Upper lobe of left lung (tissue), 6 donors: Measurements from ENCODE around the gene ACSL1. TPM values are rescaled to one million over a fixed set of nuclear protein-coding genes. Genes with fewer than 3 reads are reported as not detected.

ENCODE experiments used
- ATAC-seq, 2 donors: fragments of 200-7000 bp; cut with Tn5 transposase; one replicate each; pipeline ENCODE4 v1.9.1; 2022; ENCODE audit warnings: mild to moderate bottlenecking in 2 of 2, moderate library complexity in 2 of 2; ENCODE audit not compliant: low FRiP score in 2 of 2
- DNase-seq, 2 donors: peaks; one replicate each; pipeline ENCODE4 v3.0.0-alpha.2; 2019 to 2020
- H3K27ac ChIP-seq, 4 donors: fragments of 200-600 bp; sonication (generic); one replicate each; pipeline ENCODE4 v1.5.1; 2016 to 2019
- H3K27me3 ChIP-seq, 4 donors: fragments of 200-600 bp; sonication (generic); one replicate each; pipeline ENCODE4 v1.5.1; 2017 to 2019
- H3K36me3 ChIP-seq, 4 donors: fragments of 200-600 bp; sonication (generic); one replicate each; pipeline ENCODE4 v1.5.1; 2016 to 2019
- H3K4me1 ChIP-seq, 4 donors: fragments of 200-600 bp; sonication (generic); one replicate each; pipeline ENCODE4 v1.5.1; 2018 to 2019
- H3K4me3 ChIP-seq, 4 donors: fragments of 200-600 bp; sonication (generic); one replicate each; pipeline ENCODE4 v1.5.1; 2017 to 2019; ENCODE audit warnings: mild to moderate bottlenecking in 2 of 4, moderate library complexity in 1 of 4
- H3K9me3 ChIP-seq, 4 donors: fragments of 200-600 bp; sonication (generic); one replicate each; pipeline ENCODE4 v1.5.1; 2018 to 2019
- EP300 ChIP-seq, 4 donors: sonication (generic); formaldehyde crosslinking; IDR thresholded peaks; one replicate each; pipeline ENCODE4 v1.5.1; 2017; ENCODE audit warnings: antibody characterized with exemption in 4 of 4, control low read depth in 2 of 4
- POLR2A ChIP-seq, 4 donors: fragments of 450-650 bp; IDR thresholded peaks; one replicate each; pipeline ENCODE4 v1.5.1; 2016 to 2017; ENCODE audit warnings: antibody characterized with exemption in 4 of 4, mild to moderate bottlenecking in 2 of 4
- POLR2AphosphoS5 ChIP-seq, 2 donors: sonication (generic); formaldehyde crosslinking; IDR thresholded peaks; one replicate each; pipeline ENCODE4 v1.5.1; 2017; ENCODE audit warnings: antibody characterized with exemption in 2 of 2
- WGBS, 2 donors: methylation state at CpG; one replicate each; pipeline ENCODE4 v1.1.5; 2017 to 2018; 5-methylcytosine and 5-hydroxymethylcytosine counted together
- total RNA-seq, 6 donors: library from RNA; depleted of rRNA in 4 of 6; stranded (reverse); fragments of >200 nt in 4 of 6; gene quantifications; one replicate each; pipeline versions ENCODE4 v1.1.0 to v1.2.1, GENCODE V29; 2016 to 2021
- TF ChIP-seq, protein P1 (sequence below), 6 experiments: fragments of 450-650 bp in 4 of 6; fragments of 200-600 bp in 2 of 6; sonication (generic) in 2 of 6; IDR thresholded peaks; one replicate each; pipeline ENCODE4 v1.5.1; 2016 to 2019; ENCODE audit warnings: antibody characterized with exemption in 6 of 6
- donor health status: DM: no; HTN: no; CAD: no; lungs with moderate emphysema.
- donor health status: DM: no; HTN: yes; CAD: no; lungs with severe emphysema.

ACSL1 gene
- total RNA-seq, 6 donors from 2014 or later: 208 to 306 (median 234) TPM

DNA sequence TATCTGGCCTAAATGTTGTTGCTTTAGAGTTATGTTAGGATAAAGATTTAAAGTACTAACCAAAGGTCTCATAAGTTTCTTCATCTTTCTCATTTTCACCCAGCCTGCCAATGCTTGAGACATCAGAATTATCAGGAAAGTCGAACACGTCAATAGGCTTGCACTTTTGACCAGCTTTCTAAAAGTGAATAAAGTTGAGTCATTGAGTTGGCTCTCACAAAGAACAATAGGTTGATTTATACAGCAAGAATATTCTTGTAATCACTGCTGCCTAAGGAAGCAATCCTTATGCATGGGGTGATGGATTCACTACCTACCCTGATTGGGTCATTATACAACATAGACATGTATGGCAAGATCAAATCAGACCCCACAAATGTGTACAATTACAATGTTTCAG lies 96.9 kb downstream of the ACSL1 start:
- H3K9me3 ChIP-seq: no peaks in the 10 kb centered on the region
- no peaks in the 10 kb centered on the region for H3K27me3 ChIP-seq
- no peak overlapping the region for H3K4me3 ChIP-seq
- DNase-seq (no peak), ATAC-seq (no peak)
- WGBS, 2 donors: 68 to 91% methylated on average over 2 of the region's 2 CpGs
- TF ChIP-seq, protein P1, sequence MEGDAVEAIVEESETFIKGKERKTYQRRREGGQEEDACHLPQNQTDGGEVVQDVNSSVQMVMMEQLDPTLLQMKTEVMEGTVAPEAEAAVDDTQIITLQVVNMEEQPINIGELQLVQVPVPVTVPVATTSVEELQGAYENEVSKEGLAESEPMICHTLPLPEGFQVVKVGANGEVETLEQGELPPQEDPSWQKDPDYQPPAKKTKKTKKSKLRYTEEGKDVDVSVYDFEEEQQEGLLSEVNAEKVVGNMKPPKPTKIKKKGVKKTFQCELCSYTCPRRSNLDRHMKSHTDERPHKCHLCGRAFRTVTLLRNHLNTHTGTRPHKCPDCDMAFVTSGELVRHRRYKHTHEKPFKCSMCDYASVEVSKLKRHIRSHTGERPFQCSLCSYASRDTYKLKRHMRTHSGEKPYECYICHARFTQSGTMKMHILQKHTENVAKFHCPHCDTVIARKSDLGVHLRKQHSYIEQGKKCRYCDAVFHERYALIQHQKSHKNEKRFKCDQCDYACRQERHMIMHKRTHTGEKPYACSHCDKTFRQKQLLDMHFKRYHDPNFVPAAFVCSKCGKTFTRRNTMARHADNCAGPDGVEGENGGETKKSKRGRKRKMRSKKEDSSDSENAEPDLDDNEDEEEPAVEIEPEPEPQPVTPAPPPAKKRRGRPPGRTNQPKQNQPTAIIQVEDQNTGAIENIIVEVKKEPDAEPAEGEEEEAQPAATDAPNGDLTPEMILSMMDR (IDR thresholded peaks at IDR 0.05): no peak
- H3K4me1 ChIP-seq: peaks cover 5 to 18% (median 14%) of the 10 kb centered on the region in 4 donors
- no peak overlapping the region for H3K27ac ChIP-seq
- no peaks in the 10 kb centered on the region for H3K36me3 ChIP-seq

DNA sequence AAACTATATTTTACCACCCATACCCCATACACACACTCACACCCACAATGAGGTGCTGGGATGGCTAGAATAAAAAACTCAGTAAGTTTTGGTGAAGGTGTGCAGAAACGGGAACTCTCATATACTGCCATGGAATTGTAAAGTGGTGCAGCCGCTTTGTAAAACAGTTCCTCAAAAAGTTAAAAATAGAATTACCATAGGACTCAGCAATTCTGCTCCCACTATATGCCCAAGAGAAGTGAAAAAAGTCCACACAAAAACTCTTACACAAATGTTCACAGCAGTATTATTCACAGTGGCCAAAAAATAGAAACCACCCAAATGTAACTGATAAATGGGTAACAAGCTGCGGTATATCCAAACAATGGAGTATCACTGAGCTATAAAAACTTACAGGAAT lies 98.3 kb downstream of the ACSL1 start:
- Histone ChIP-seq H3K4me3 (no peak overlapping the region), H3K9me3 (no peaks in the 10 kb centered on the region), H3K36me3 (no peaks in the 10 kb centered on the region), H3K27ac (no peak overlapping the region), H3K4me1 (peaks cover 0 to 4% (median 1%) of the 10 kb centered on the region in 4 donors), H3K27me3 (no peaks in the 10 kb centered on the region)
- 79 to 83% methylated on average over 3 of the region's 3 CpGs for WGBS, 2 donors
- DNase-seq (no peak), ATAC-seq (peak in 1 of 2 donors; percentile 57)
- TF ChIP-seq POLR2AphosphoS5 (IDR thresholded peaks at IDR 0.05) (no peak), EP300 (IDR thresholded peaks at IDR 0.05) (no peak), POLR2A (IDR thresholded peaks at IDR 0.05) (no peak)
- TF ChIP-seq, protein P1 (IDR thresholded peaks at IDR 0.05): no peak

DNA sequence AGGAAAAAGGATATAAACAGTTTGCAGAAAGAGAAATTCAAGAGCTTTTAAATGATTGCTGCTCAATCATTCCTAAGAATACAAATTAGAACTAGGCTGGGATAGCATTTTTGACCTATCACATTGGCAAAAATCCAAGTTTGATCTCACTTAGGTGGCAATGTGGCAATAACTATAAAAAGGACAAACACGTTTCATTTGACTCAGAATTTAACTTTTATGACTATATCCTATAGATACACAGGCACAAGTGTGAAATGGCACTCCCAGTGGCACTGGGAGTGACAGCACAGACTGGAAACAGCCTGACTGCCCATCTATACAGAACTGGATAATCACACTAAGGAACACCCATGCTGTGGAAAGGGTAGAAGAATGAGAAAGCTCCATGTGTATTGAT lies 103.0 kb downstream of the ACSL1 start:
- WGBS, 2 donors: 42 to 72% methylated on average over 1 of the region's 1 CpG
- no peak overlapping the region for H3K4me3 ChIP-seq
- H3K27me3 ChIP-seq: no peaks in the 10 kb centered on the region
- H3K4me1 ChIP-seq: no peaks in the 10 kb centered on the region
- H3K36me3 ChIP-seq: no peaks in the 10 kb centered on the region
- TF ChIP-seq, protein P1 (IDR thresholded peaks at IDR 0.05): no peak
- TF ChIP-seq POLR2AphosphoS5 (IDR thresholded peaks at IDR 0.05) (no peak), EP300 (IDR thresholded peaks at IDR 0.05) (no peak), POLR2A (IDR thresholded peaks at IDR 0.05) (no peak)
- no peak for ATAC-seq
- peaks cover 0 to 2% (median 0%) of the 10 kb centered on the region in 4 donors for H3K9me3 ChIP-seq
- H3K27ac ChIP-seq: no peak overlapping the region
- DNase-seq: no peak

DNA sequence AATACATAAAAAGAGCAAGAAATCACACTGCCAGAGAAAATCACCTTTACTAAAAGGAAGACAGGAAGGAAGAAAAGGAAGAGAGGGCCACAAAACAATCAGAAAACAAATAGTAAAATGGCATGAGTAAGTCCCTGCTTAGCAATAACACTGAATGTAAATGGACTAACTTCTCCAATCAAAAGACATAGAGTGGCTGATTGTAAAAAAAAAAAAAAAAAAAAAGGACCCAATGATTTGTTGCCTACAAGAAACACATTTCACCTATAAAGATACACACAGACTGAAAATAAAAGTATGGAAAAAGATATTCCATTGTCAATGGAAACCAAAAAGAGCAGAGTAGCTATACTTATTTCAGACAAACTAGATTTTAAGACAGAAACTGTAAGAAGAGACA lies 104.5 kb downstream of the ACSL1 start:
- Histone ChIP-seq H3K27ac (no peak overlapping the region), H3K4me3 (no peak overlapping the region), H3K4me1 (no peaks in the 10 kb centered on the region), H3K27me3 (no peaks in the 10 kb centered on the region), H3K9me3 (peaks cover 0 to 2% (median 0%) of the 10 kb centered on the region in 4 donors), H3K36me3 (no peaks in the 10 kb centered on the region)
- no peak for DNase-seq
- TF ChIP-seq POLR2A (IDR thresholded peaks at IDR 0.05): no peak
- TF ChIP-seq, protein P1 (IDR thresholded peaks at IDR 0.05): no peak
- no peak for TF ChIP-seq POLR2AphosphoS5 (IDR thresholded peaks at IDR 0.05)
- no peak for TF ChIP-seq EP300 (IDR thresholded peaks at IDR 0.05)
- ATAC-seq: no peak

DNA sequence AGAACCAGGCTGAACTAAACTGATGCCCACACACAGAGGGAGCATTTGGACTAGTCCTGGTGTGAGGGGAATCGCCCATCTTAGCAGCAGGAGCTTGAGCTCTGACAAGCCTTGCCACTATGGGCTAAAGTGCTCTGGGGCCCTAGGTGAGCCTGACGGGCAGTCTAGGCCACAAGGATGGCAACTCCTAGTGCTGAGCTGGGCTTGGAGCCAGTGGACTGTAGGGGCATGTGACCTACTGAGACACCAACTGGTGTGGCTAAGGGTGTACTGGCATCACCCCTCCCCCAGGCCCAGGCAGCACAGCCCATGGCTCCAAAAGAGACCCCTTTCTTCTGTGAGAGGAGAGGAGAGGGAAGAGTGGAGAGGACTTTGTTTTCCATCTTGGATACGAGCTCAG lies 106.4 kb downstream of the ACSL1 start:
- Histone ChIP-seq H3K9me3 (peaks cover 0 to 2% (median 0%) of the 10 kb centered on the region in 4 donors), H3K4me1 (no peaks in the 10 kb centered on the region), H3K4me3 (no peak overlapping the region), H3K27me3 (no peaks in the 10 kb centered on the region), H3K27ac (no peak overlapping the region), H3K36me3 (no peaks in the 10 kb centered on the region)
- TF ChIP-seq POLR2A (IDR thresholded peaks at IDR 0.05) (no peak), EP300 (IDR thresholded peaks at IDR 0.05) (no peak), POLR2AphosphoS5 (IDR thresholded peaks at IDR 0.05) (no peak)
- TF ChIP-seq, protein P1 (IDR thresholded peaks at IDR 0.05): no peak
- no peak for ATAC-seq
- WGBS, 2 donors: 100% methylated on average over 1 to 3 of the region's 3 CpGs
- DNase-seq: no peak
